GM23338 (cell line): ENCODE data around the gene ZCCHC9.

Experiments
- EZH2 ChIP-seq: fragments of 200-600 bp; sonication (generic); IDR thresholded peaks from one replicate; pipeline ENCODE4 v1.8.0; 2017; ENCODE audit warnings: antibody characterized with exemption, mild to moderate bottlenecking, low read depth; ENCODE audit not compliant: unreplicated experiment
- EZH2phosphoT487 ChIP-seq: fragments of 200-600 bp; sonication (generic); IDR thresholded peaks from one replicate; pipeline ENCODE4 v1.8.1; 2018; ENCODE audit warnings: antibody characterized with exemption; ENCODE audit not compliant: unreplicated experiment
- TF ChIP-seq, protein P1 (sequence below), 2 experiments: fragments of 200-600 bp in 1 of 2; sonication (generic) in 1 of 2; conservative IDR thresholded peaks; 2 replicates each; pipeline versions ENCODE4 v1.5.1 to v1.6.1; 2016 to 2017; ENCODE audit warnings: antibody characterized with exemption in 2 of 2, low read depth in 2 of 2, mild to moderate bottlenecking in 2 of 2, moderate library complexity in 1 of 2

DNA sequence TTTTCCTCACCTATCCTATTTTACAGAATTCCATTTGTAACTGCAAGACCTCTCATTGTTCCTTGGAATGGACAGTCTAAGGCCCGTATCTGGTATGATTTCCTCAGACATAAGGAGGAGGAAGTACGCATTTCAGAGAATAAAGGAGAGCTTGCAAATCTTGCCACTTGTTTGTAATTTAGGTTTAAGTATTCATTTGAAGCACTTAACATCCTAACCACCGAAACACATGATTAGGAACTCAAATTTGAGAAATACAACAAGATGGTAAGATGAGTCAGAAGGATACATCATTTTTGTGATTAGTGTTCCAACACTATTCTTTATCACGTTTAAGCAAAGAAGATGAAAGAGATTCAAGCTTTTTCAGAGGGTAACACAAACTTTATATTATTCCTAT lies 3.9 kb upstream of the ZCCHC9 start:
- TF ChIP-seq EZH2 (no peak), EZH2phosphoT487 (no peak)
- TF ChIP-seq, protein P1, sequence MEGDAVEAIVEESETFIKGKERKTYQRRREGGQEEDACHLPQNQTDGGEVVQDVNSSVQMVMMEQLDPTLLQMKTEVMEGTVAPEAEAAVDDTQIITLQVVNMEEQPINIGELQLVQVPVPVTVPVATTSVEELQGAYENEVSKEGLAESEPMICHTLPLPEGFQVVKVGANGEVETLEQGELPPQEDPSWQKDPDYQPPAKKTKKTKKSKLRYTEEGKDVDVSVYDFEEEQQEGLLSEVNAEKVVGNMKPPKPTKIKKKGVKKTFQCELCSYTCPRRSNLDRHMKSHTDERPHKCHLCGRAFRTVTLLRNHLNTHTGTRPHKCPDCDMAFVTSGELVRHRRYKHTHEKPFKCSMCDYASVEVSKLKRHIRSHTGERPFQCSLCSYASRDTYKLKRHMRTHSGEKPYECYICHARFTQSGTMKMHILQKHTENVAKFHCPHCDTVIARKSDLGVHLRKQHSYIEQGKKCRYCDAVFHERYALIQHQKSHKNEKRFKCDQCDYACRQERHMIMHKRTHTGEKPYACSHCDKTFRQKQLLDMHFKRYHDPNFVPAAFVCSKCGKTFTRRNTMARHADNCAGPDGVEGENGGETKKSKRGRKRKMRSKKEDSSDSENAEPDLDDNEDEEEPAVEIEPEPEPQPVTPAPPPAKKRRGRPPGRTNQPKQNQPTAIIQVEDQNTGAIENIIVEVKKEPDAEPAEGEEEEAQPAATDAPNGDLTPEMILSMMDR (conservative IDR thresholded peaks at IDR 0.05; ENCODE audit: low read depth in 2 of 2): no peak
